Sigmoid colon (tissue), 7 donors: ENCODE results near the gene CMKLR1. TPM values are rescaled to one million over a fixed set of nuclear protein-coding genes. Genes with fewer than 3 reads are reported as not detected.

Source experiments
- DNase-seq: peaks from one replicate; pipeline ENCODE4 v3.0.0-alpha.2; 2019
- H3K27ac ChIP-seq, 4 donors: fragments of 200-600 bp; sonication (generic); one replicate each; pipeline ENCODE4 v1.5.1; 2016 to 2019; ENCODE audit warnings: mild to moderate bottlenecking in 1 of 4
- H3K27me3 ChIP-seq, 3 donors: fragments of 200-600 bp; sonication (generic); one replicate each; pipeline ENCODE4 v1.5.1; 2019; ENCODE audit warnings: mild to moderate bottlenecking in 1 of 3
- H3K36me3 ChIP-seq, 4 donors: fragments of 200-600 bp; sonication (generic); one replicate each; pipeline ENCODE4 v1.5.1; 2016 to 2019
- H3K4me1 ChIP-seq, 4 donors: fragments of 200-600 bp; sonication (generic); one replicate each; pipeline ENCODE4 v1.5.1; 2017 to 2019
- H3K4me3 ChIP-seq, 4 donors: fragments of 200-600 bp; sonication (generic); one replicate each; pipeline ENCODE4 v1.5.1; 2017 to 2019; ENCODE audit warnings: mild to moderate bottlenecking in 2 of 4, moderate library complexity in 1 of 4
- H3K9me3 ChIP-seq, 4 donors: fragments of 200-600 bp in 3 of 4; sonication (generic) in 3 of 4; one replicate each; pipeline versions ENCODE4 v1.5.1 to v1.6.1; 2013 to 2019
- CTCF ChIP-seq, 4 experiments: fragments of 450-650 bp in 3 of 4; fragments of 200-600 bp in 1 of 4; IDR thresholded peaks; one replicate each; pipeline ENCODE4 v1.5.1; 2016 to 2019; ENCODE audit warnings: antibody characterized with exemption in 4 of 4, mild to moderate bottlenecking in 3 of 4, moderate library complexity in 2 of 4
- EP300 ChIP-seq, 4 donors: sonication (generic); formaldehyde crosslinking; IDR thresholded peaks; one replicate each; pipeline ENCODE4 v1.6.1; 2017; ENCODE audit warnings: antibody characterized with exemption in 4 of 4
- POLR2A ChIP-seq, 2 donors: fragments of 450-650 bp; IDR thresholded peaks; one replicate each; pipeline ENCODE4 v1.6.1; 2016; ENCODE audit warnings: antibody characterized with exemption in 2 of 2, mild to moderate bottlenecking in 2 of 2, moderate library complexity in 2 of 2
- POLR2AphosphoS5 ChIP-seq, 4 donors: sonication (generic); formaldehyde crosslinking; IDR thresholded peaks; one replicate each; pipeline ENCODE4 v1.6.1; 2017; ENCODE audit warnings: antibody characterized with exemption in 4 of 4
- WGBS, 2 donors: extraction: QIAGEN DNeasy Blood & Tissue Kit; methylation state at CpG; one replicate each; pipeline ENCODE4 v1.1.7; 2013; 5-methylcytosine and 5-hydroxymethylcytosine counted together
- intact Hi-C: fragments of 100-400 bp; cut with DNase I; formaldehyde crosslinking; loops from one replicate; pipeline ENCODE4 v1.15.1; 2023
- polyA plus RNA-seq, 3 donors: library from polyadenylated mRNA; stranded (reverse); fragments of 200-250 nt; gene quantifications; one replicate each; pipeline ENCODE4 v1.2.3, GENCODE V29; 2013
- total RNA-seq, 4 donors: library from RNA; depleted of rRNA; stranded (reverse); fragments of >200 nt; gene quantifications; one replicate each; pipeline ENCODE4 v1.1.0, GENCODE V29; 2016
- donor health status: healthy with polysubstance abuse.
- donor health status: Bipolar disorder and iron deficiency.
- donor health status: healthy.

The CMKLR1 gene
- total and polyA plus RNA-seq, 7 donors: 3.0 to 14.8 (median 10.0) TPM

DNA sequence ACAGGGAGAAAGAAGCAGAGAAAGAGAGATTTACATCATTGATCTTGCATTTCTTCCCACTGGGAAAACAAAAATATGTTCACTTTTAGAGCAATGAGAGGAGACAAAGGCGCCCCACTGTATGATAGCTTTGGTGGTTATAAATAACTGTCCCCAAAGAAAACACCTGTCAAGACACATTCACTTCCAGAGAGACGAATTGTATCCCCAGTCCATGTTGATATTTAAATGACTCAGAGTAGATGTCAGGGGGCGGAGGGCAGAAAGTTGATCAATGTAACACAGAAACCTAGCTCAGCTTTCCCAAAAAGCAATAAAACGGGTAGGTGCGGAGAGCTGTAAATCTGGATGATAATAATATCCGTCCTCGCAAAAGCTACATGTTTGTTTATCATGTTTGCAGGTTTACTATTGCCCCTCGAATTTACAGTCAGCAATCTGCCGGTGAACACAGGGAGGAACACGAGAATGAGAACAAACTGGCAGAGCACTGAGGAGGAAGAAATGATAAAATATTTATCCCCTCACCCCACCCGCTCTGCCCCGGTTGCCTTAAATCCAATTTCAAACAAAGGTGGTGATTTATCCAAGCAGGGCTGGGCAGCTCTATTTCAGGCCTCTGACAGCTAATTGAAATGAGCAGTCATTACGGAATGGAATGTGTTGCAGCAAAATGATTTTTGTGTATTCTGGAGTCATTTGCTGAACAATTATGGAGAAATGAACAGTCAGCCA lies 84.4 kb downstream of the CMKLR1 start:
- WGBS, 2 donors: 12 to 52% methylated on average over 13 of the region's 13 CpGs
- no peak overlapping the region for H3K4me3 ChIP-seq
- intact Hi-C loops: no loop called here

GRCh38 chr12:108254030-108254429 lies 85.1 kb downstream of the CMKLR1 start:
- WGBS, 2 donors: 59 to 61% methylated on average over 5 of the region's 5 CpGs
- TF ChIP-seq CTCF (IDR thresholded peaks at IDR 0.05): no peak
- TF ChIP-seq POLR2A (IDR thresholded peaks at IDR 0.05): no peak
- no peak for TF ChIP-seq EP300 (IDR thresholded peaks at IDR 0.05)
- no peak for TF ChIP-seq POLR2AphosphoS5 (IDR thresholded peaks at IDR 0.05)
- H3K27me3 ChIP-seq: peaks cover 0 to 31% (median 0%) of the 10 kb centered on the region in 3 donors
- H3K36me3 ChIP-seq: no peaks in the 10 kb centered on the region
- no peaks in the 10 kb centered on the region for H3K4me1 ChIP-seq
- intact Hi-C loops: no loop called here
- no peak overlapping the region for H3K4me3 ChIP-seq
- H3K9me3 ChIP-seq: no peaks in the 10 kb centered on the region
- no peak overlapping the region for H3K27ac ChIP-seq
- DNase-seq: no peak

More for the DNA sequence above, 84.4 kb downstream of the CMKLR1 start:
- DNase-seq: no peak
- no peaks in the 10 kb centered on the region for H3K4me1 ChIP-seq
- no peak overlapping the region for H3K27ac ChIP-seq
- H3K27me3 ChIP-seq: peaks cover 0 to 28% (median 0%) of the 10 kb centered on the region in 3 donors
- H3K36me3 ChIP-seq: no peaks in the 10 kb centered on the region
- H3K9me3 ChIP-seq: no peaks in the 10 kb centered on the region
- no peak for TF ChIP-seq CTCF (IDR thresholded peaks at IDR 0.05)

- no peak overlapping the region for H3K4me3 ChIP-seq
- TF ChIP-seq CTCF (IDR thresholded peaks at IDR 0.05): no peak
- TF ChIP-seq POLR2AphosphoS5 (IDR thresholded peaks at IDR 0.05): no peak
- TF ChIP-seq POLR2A (IDR thresholded peaks at IDR 0.05): no peak
- TF ChIP-seq EP300 (IDR thresholded peaks at IDR 0.05): no peak
- H3K27me3 ChIP-seq: peaks cover 0 to 31% (median 0%) of the 10 kb centered on the region in 3 donors
- no peaks in the 10 kb centered on the region for H3K9me3 ChIP-seq
- H3K4me1 ChIP-seq: no peaks in the 10 kb centered on the region
- DNase-seq: no peak
- WGBS, 2 donors: 6 to 20% methylated on average over 4 of the region's 4 CpGs
- no peak overlapping the region for H3K27ac ChIP-seq
- H3K36me3 ChIP-seq: no peaks in the 10 kb centered on the region
- intact Hi-C loops: no loop called here
Measured at GRCh38 chr12:108253540-108253939, 85.6 kb downstream of the CMKLR1 start.

GRCh38 chr12:108252523-108252922 lies 86.6 kb downstream of the CMKLR1 start:
- H3K36me3 ChIP-seq: peaks cover 0 to 6% (median 0%) of the 10 kb centered on the region in 4 donors
- DNase-seq: no peak
- peaks cover 0 to 31% (median 0%) of the 10 kb centered on the region in 3 donors for H3K27me3 ChIP-seq
- H3K4me1 ChIP-seq: no peaks in the 10 kb centered on the region
- no peaks in the 10 kb centered on the region for H3K9me3 ChIP-seq
- no peak for TF ChIP-seq EP300 (IDR thresholded peaks at IDR 0.05)
- no peak for TF ChIP-seq CTCF (IDR thresholded peaks at IDR 0.05)
- TF ChIP-seq POLR2A (IDR thresholded peaks at IDR 0.05): no peak
- TF ChIP-seq POLR2AphosphoS5 (IDR thresholded peaks at IDR 0.05): no peak
- no peak overlapping the region for H3K27ac ChIP-seq
- H3K4me3 ChIP-seq: no peak overlapping the region
- intact Hi-C loops: no loop called here
- 76 to 83% methylated on average over 7 of the region's 7 CpGs for WGBS, 2 donors

DNA sequence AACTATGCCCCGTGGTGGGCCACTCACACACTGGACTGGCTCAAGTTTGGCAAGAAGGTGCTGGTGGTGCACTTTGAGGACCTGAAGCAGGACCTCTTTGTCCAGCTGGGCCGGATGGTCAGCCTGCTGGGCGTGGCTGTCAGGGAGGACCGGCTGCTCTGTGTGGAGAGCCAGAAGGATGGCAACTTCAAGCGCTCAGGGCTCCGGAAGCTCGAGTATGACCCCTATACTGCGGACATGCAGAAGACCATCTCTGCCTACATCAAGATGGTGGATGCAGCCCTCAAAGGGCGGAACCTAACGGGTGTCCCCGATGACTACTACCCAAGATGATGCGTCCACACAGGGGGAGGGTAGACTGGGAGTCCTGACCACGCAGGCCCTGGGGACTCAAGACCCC lies 91.1 kb downstream of the CMKLR1 start:
- intact Hi-C loops: no loop called here
- WGBS, 2 donors: 81 to 89% methylated on average over 13 of the region's 13 CpGs
- no peak for DNase-seq
- Histone ChIP-seq H3K9me3 (no peaks in the 10 kb centered on the region), H3K4me3 (no peak overlapping the region), H3K27ac (no peak overlapping the region), H3K4me1 (no peaks in the 10 kb centered on the region), H3K27me3 (peaks cover 0 to 20% (median 0%) of the 10 kb centered on the region in 3 donors), H3K36me3 (peaks cover 0 to 6% (median 0%) of the 10 kb centered on the region in 4 donors)
- TF ChIP-seq EP300 (IDR thresholded peaks at IDR 0.05): no peak
- TF ChIP-seq POLR2AphosphoS5 (IDR thresholded peaks at IDR 0.05): no peak
- TF ChIP-seq POLR2A (IDR thresholded peaks at IDR 0.05): no peak
- TF ChIP-seq CTCF (IDR thresholded peaks at IDR 0.05): no peak
